ENCODE data around the gene PSMC4.

Gene PSMC4
- total RNA-seq: 84.7 to 92.8 reads per million in 2 donors

DNA sequence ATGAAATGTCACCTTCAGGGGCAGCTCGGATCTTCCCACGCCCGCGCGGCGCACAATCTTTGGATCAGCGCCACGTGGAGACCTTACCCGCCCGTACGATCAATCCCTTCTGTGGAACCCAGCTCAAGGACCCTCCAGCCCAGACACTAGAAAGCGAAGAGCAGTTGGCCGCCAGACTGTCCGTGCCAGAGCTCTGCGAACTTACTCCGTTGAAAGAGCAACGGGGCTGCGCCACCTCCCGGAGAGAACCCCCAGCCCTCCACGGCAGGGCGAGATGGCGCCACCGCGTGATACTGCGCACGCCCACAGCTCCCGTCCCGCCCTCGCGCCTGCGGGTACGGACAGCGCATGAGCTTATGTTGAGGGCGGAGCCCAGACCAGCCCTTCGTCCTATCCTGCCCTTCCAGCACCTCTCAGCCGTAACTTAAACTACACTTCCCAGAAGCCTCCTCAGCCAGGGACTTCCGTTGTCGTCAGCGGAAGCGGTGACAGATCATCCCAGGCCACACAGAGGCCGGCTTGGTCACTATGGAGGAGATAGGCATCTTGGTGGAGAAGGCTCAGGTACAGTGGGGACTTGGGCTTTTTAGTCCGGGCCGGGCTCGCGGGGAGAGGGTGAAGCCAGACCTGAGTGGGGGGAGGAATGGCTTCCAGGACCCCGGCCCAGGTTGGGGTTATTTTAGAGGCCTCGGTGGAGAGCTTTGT is at the start of gene PSMC4:
Gene PSMC4 (plus strand): TSS at position 491 of the 705 bp plus-strand sequence. CDS start 38 bp downstream, at position 529.
- peak; percentile 95 for DNase-seq

DNA sequence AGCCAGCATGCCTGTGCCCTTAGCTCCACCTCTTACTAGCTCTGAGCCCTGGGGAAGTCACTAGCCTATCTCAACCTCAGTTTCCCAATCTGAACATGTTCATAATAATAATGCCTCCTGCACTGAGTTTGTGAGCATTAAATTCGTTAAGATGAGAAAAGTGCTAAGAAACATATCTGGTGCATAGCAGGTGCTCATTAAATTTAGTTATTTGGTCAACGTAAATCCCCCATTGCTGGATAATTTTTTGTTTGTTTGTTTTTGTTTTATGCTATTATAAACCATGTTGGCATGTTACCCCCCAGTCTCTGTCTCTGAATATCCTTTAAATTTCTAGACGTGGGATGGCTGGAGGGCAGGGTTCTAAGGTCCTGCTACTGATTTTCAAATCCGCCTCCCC is 47.1 kb upstream of the PSMC4 start:
- no peak for DNase-seq

DNA sequence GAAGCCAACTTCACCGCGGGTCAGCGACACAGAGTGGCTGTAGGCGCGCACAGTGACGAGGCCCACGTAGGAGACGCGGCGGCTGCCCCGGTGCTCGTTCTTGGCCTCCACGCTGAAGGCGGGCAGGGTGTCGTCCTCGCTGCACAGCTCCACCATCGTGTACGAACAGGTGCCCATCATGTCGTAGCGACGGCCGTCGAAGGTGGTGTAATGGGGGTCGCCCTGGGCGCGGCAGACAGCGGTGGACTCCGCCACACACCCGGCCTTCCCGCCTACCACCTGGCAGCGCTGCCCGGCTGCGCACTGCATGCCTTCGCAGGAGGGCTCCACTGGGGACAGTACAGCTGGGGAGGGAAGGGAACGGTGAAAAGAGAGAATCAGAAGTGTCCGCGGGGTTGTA is 46.6 kb upstream of the PSMC4 start:
- DNase-seq: no peak

DNA sequence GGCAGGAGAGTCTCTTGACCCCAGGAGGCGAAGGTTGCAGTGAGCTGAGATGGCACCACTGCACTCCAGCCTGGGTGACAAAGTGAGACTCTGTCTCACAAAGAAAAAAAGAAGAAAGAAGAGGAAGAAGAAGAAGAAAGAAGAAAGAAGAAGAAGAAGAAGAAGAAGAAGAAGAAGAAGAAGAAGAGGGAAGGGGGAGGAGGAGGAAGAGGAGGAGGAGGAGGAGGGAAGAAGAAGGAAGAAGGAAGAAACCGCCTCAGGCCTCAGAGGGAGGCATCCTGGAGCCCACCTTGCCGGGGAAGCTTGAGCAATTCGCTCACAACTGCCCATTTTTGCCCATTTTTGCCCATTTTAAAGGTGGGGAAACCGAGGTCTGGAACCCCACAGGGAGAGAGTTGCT is 46.0 kb upstream of the PSMC4 start:
- no peak for DNase-seq

DNA sequence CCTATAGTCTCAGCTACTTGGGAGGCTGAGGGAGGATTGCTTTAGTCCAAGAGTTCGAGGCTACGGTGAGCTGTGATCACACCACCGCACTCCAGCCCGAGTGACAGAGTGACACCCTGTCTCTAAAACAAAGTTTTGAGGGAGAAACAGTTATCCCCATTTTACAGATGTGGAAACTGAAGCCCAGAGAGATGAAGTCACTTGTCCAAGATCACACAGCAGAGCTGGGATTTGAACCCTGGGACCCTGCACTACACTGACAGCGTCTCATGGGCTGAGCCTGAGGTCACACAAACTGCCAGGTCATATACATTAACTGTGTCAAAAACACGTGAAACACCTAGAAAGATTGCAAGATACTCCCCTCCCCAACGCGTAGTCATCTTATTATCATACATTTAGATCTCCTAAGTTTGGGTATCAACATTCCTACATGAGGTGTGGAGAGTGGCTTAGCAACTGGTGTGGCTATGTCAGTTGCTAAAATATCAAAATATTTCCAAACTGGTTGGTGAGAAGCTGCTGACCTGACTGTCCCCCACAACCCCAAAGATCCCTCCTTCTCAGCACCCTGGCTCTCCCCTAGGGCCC is 44.7 kb upstream of the PSMC4 start:
- DNase-seq: no peak

DNA sequence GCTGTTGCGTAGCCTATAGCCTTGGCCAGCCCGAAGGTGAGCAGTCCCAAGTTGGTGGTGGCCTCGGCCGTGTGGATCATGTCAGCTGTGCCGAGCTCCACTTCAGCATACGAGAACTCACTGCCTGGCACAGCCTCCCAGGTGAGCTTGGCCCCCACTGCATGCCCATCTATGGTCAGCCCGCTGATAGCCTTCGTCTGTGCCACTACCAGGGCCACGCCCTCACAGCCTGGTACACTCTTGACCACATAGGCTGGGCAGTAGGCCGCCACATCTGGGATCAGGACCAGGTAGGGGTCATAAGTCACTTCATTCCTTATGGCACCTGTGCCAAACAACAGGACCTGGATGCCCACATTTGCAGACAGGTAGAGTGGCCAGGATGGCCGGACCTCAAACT is 43.9 kb upstream of the PSMC4 start:
- no peak for DNase-seq

DNA sequence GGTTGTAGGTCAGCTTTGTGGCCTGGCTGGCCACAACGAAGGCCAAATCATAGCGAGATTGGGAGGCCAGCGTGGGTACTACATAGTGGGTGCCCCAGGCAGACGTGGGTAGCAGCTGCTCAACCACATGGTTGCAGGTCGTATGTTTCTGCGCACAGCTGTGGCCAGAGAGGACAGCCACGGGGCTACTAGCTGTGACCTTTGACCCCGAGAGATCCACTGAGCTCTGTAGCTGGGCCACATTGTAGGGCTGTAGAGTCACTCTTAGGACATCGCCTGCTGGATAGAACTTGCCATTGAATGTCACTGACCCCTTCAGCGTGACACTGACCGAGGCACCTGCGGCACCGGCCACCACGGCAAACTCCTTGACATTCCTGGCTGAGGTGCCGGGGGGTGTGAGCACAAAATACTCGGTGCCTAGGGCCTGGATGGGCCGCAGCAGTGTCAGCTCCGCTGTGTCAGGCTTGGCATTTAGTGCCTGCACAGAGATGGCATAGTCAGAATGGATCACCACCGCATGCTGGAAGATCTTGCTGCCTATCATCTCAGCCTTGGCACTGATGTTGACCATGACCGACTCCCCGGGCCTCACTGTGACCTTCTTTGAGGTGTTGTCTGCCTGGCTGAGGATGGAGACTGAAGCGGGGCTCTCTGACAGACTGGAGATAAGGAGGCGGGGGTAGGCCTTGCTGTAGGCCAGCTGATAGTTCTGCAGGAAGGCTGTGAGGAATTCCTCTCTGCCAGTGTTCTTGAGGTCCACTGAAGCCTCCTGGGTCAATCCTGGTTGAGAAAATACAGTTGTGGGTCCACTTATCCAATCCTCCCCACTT is 43.2 kb upstream of the PSMC4 start:
- no peak for DNase-seq

DNA sequence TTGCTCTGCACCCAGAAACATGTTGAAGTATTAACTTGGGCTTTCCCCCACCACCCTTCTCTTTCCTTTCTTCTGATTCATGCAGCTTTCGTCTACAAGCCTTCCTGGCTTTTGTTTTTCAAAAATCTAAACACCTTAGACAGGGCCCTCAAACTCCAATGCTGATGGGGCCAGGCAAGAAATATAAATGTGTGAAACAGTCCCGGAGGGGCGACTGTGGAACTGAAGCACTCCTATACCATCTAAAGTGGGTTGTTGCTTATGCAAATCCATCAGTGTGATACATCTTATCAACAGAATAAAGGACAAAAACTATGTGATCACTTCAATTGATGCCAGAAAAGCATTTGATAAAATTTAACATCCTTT is 42.6 kb upstream of the PSMC4 start:
- no peak for DNase-seq

DNA sequence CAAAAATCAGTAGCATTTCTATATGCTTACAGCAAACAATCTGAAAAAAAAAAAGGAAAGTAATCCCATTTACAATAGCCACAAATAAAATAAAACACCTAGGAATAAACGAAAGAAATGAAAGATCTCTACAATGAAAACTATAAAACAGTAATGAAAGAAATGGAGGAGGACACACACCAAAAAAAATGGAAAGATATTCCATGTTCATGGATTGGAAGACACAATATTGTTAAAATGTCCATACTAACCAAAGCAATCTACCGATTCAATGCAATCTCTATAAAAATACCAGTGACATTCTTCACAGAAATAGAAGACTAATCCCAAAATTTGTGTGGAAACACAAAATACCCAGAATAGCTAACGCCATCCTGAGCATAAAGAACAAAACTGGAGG is 41.2 kb upstream of the PSMC4 start:
- no peak for DNase-seq

DNA sequence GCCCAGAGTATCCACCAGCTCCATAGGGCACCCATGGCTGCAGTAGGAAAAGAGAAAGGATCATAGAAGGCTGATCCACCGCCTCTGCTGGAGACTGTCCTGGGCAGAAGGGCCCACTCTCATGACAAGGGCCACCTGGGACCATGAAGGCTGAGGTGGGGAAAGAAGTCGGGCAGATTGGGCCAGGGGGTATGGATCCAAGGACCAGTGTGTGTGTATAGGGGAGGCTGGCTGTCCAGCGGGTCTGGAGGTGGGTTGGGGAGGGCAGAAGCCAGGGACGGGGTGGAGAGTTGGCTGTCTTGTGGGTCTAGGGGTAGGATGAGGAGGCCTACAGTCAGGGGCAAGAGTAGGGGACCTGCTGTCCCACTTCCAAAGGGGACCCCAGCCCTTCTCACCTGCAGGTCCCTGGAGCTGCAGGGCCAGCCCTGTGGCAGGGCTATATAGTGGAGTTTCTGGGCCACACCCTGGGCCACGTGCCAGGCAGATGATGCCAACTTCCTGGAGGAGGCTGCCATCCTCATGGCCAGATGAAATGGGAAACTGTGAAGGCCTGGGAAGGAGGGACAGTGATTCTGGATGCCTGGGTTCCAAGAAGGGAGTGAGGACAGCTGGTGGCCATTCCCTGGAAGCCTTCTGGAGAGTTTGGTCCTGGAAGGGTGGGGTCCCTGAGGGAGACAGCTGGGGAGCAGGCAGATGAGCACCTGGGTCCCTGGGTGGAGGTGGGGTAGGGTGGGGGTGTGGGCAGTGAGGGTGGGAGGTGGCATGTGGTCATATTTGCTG is 36.2 kb upstream of the PSMC4 start, which contains the start of gene FCGBP:
Gene FCGBP (minus strand): TSS at position 51 of the 780 bp plus-strand sequence.
- DNase-seq: no peak

DNA sequence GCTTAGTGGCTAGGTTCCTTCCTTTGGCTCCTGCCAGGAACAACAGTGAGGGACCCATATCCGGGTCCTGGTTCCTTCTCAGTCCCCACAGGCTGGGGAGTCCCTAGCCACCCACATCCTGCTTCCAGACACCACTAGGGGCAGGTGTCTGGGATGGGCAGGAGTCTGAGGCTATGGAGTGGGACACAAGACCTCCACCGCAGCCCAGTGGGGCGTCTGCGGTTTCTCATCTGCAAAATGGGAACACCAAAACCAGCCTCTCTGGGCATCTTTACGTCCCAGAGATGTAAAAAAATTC is 35.7 kb upstream of the PSMC4 start:
- no peak for DNase-seq

DNA sequence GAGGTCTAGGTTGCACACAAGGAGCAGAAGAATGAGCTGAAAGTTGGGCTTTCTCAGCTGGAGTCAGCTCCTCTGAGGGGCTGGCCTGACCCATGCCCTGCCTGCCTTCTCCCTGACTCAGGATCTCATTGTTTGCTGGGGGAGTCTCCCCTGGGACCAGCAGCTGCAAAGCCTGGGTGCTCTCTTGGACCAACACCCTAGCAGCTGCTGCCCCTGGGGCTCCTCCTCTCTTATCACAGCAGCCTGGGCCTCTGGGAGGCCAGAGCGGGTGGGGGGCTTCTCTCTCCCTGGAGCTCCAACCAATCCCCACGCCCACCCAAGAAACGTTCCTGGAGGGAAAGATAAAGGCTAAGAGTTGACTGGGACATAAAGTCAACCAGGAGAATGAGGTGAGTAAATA is 34.9 kb upstream of the PSMC4 start:
- no peak for DNase-seq

DNA sequence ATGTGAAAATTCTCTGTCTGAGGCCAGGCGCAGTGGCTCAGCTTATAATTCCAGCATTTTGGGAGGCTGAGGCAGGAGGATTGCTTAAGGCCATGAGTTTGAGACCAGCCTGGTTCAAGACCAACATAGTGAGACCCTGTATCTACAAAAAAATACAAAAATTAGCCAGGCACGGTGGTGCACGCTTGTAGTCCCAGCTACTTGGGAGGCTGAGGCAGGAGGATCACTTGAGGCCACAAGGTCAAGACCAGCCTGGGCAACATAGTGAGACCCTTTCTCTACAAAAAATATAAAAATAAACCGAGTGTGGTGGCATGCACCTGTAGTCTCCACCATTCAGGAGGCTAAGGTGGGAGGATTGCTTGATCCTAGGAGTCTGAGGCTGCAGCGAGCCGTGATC is 34.3 kb upstream of the PSMC4 start:
- no peak for DNase-seq

DNA sequence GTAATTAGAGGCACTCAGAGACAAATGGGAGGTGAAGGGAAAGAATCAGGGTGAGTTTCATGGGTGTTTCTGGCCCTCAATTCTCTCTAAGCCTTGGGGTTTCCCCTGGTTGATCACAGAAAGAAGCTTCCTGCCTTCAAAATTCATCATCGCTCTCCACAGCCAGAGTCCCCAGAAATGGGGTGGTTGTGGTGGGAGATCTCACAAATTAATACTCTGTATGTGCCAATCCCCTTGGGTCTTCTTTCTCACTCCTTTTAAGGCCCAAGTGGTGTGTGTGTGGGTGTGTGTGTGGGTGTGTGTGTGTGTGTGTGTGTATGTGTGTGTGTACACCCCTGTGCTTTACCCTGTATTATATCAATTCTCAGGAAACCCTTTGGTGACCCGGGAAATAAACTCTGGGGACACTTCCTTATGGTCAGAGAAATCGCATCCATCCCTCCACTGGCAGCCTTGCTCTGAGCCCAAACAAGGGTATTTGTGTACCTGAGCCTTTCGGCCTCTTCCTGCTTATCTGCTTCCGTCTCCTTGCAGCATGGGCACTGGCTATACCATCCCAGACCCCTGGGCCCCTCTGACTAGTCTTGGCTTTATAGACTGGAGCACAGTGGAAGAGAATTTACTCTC is 33.8 kb upstream of the PSMC4 start:
- DNase-seq: peak; percentile 9

DNA sequence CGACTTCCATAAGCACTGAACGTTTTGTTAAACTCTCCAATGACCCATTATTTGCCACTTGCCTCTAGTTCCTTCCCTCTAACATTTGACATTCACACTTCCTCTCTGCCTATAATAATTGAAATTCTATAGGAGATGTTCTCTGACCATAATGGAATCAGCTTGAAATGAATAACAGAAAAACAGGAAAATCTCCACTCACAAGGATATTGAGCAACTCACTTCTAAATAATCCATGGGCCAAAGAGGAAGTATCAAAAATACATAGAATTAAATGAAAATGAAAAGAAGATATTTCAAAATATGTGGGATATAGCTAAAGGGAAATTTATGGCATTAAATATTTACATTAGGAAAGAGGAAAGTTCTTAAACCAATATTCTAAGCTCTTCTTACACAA is 33.2 kb upstream of the PSMC4 start:
- no peak for DNase-seq

DNA sequence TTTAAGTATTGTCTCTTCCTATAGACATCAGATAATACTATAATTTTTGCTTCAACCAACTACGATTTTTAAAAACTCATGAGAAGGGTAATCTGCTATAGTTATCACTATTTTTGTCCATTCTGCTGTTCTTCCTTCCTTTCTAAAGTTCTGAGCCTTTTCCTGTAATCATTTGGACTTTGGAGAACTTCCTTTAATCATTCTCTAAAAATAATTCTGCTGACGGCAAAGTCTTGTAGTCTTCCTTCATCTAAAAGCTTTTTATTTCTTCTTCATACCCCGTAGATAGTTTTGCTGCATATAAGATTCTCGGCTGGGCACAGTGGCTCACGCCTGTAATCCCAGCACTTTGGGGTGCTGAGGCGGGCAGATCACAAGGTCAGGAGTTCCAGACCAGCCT is 31.4 kb upstream of the PSMC4 start:
- DNase-seq: no peak

DNA sequence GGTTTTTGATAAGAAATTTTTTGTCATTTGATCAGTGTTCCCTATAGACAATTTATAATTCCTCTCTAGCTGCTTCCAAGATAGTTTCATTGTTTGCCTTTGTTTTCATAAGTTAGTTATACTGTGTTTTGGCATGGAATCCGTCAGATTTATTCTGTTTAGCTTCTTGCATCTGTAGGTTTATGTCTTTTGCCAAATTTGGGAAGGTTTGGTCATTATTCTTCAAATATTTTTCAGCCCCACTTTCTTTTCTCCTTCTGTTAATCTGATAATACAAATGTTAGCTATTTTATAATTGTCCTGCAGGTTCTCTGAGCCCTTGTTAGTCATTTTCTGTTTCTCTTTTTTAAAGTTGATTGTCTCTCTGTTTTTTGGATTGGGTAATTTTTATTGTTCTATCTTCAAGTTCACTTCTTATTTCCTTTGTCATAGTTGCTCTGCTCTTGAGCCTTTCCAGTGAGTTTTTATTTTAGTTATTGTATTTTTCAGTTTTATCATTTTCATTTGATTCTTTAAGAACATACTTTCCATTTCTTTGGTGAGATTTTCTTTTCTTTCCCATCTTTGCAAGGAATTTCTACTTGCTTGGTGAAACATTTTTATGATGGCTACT is 30.6 kb upstream of the PSMC4 start:
- no peak for DNase-seq

DNA sequence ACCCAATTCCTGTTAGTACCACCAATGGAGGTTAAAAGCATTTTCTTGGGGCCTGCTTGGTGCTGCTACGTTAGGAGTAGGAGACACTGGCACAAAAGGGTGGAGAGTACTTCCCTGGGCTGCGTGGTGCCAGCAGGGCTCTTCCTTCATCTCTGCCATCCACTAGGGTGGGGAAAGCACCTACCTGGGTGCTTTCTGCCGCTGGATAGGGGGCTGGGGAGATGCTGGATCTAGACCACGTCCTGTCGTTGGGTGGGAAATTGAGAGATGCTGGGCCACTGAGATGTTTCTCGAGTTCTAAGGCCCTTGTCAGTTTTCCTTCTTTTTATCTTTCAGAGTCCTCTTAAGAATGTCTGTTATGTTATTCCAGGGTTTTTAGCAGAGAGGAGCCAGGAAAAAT is 29.8 kb upstream of the PSMC4 start:
- no peak for DNase-seq

DNA sequence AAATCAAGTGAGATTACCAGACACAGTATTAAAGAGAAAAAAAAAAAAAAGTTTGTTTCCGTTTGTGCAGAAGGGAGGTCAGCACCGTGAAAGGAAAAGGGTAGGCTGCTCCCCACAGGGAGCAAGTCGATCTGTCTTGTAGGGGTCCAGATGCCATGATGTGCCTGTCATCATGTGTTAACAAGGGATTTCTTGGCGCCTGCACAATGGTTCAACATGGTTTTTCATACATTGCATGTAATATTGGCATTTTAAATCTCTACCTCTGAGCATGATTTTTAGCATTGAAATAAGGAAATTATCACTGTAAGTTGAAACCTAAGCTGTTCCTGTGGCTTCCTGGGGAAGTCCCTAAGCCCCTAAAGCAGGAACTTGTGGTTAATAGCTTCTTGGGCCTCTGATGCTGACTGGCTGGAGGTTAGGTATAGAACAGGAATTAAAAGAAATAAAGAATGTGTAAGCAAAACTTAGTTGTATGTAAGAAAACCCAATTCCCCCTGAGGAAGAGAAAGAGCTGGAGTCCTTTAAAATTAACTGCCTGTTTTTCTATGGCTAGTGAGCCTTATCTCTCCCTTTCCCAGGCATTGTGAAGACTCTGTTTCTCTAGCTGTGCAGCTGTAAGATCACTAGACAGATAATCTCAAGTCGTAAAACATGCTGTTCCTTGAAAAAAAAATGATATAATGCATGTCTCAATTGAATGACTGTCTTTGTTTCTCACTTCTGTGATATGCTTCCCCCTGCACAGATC is 29.2 kb upstream of the PSMC4 start:
- DNase-seq: peak; percentile 37

DNA sequence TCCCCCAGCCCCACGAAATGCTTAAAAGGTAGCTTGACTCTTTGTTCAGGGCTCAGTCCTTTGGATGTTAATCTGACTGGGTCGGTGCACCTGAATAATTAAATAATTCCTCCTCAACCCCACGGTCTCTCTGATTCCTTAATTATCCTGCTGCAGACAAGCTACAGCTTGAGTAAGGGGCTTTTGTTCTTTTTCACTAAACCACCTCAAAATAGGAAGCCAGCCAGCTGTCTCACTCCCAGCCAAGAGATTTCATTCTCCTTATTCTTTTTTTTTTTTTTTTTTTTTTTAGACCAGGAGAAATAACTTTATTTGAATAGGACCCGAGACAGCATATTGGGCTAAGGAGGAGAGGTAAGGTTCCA is 28.6 kb upstream of the PSMC4 start:
- DNase-seq: no peak

DNA sequence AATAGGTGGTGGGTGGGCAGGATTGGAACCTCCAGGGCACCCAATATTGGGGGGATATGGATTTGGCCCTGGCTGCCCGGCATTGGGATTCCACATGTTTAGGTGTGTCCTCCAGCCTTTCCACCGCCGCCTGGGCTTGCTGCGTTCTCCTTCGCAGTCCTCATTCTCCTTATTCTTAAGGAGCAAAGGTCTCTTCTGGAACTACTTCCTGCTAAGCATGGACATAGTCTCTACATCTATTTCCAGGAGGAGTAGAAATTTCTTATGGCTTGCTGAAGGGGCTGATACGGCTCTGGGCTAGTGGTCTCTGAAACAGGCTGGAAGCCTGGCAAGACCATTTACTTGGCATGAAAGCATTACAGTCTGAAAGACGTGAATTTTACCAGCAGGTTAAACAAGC is 27.4 kb upstream of the PSMC4 start:
- DNase-seq: no peak

DNA sequence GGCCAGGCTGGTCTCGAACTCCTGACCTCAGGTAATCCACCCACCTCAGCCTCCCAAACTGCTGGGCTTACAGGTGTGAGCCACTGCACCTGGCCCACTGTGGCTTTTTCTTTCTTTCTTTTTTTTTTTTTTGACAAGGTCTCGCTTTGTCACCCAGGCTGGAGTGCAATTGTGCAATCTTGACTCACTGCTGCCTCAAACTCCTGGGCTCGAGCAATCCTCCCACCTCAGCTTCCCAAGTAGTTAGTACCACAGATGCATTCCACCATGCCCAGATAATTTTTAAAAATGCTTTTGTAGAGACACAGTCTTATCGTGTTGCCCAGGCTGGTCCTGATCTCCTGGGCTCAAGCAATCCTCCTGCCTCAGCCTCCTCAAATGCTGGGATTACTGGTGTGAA is 24.4 kb upstream of the PSMC4 start:
- no peak for DNase-seq
